Prostate gland (tissue), 2 donors: ENCODE results near the gene IP6K1. TPM values are rescaled to one million over a fixed set of nuclear protein-coding genes. Genes with fewer than 3 reads are reported as not detected.

ENCODE experiments used
- DNase-seq: peaks from one replicate; pipeline ENCODE4 v3.0.0-alpha.2; 2019; ENCODE audit warnings: low spot score
- H3K27ac ChIP-seq, 2 donors: fragments of 200-600 bp; sonication (generic); 2 replicates each; pipeline ENCODE4 v1.5.1; 2017 to 2019
- H3K27me3 ChIP-seq: fragments of 200-600 bp; sonication (generic); replicated peaks from 2 replicates; pipeline ENCODE4 v1.5.1; 2019; ENCODE audit not compliant: insufficient read depth
- H3K36me3 ChIP-seq, 2 donors: fragments of 200-600 bp; sonication (generic); 1 replicate in 1 of 2; 2 replicates in 1 of 2; pipeline versions ENCODE4 v1.5.1 to v1.8.1; 2017 to 2019
- H3K4me1 ChIP-seq: fragments of 200-600 bp; sonication (generic); replicated peaks from 2 replicates; pipeline ENCODE4 v1.5.1; 2019
- H3K4me3 ChIP-seq, 2 donors: fragments of 200-600 bp; sonication (generic); 2 replicates each; pipeline ENCODE4 v1.5.1; 2017 to 2019
- H3K9me3 ChIP-seq: fragments of 200-600 bp; sonication (generic); 2 replicates; pipeline ENCODE4 v1.5.1; 2017
- POLR2A ChIP-seq: fragments of 450-650 bp; IDR thresholded peaks from one replicate; pipeline ENCODE4 v1.6.1; 2016; ENCODE audit warnings: antibody characterized with exemption, mild to moderate bottlenecking
- POLR2AphosphoS5 ChIP-seq: sonication (generic); formaldehyde crosslinking; IDR thresholded peaks from one replicate; pipeline ENCODE4 v1.6.1; 2017; ENCODE audit warnings: antibody characterized with exemption
- WGBS: methylation state at CpG from one replicate; pipeline ENCODE4 v1.1.5; 2018; 5-methylcytosine and 5-hydroxymethylcytosine counted together
- intact Hi-C: fragments of 100-400 bp; cut with DNase I; formaldehyde crosslinking; loops from one replicate; pipeline ENCODE4 v1.14.2; 2022
- total RNA-seq, 2 donors: library from RNA; depleted of rRNA; stranded (reverse); fragments of >200 nt; gene quantifications; one replicate each; pipeline ENCODE4 v1.1.0, GENCODE V29; 2016
- TF ChIP-seq, protein P1 (sequence below), 4 experiments: fragments of 200-600 bp in 2 of 4; fragments of 450-650 bp in 2 of 4; sonication (generic) in 2 of 4; IDR thresholded peaks; 1 replicate in 3 of 4; 2 replicates in 1 of 4; pipeline ENCODE4 v1.5.1; 2016 to 2019; ENCODE audit warnings: antibody characterized with exemption in 4 of 4, mild to moderate bottlenecking in 2 of 4, moderate library complexity in 2 of 4

The IP6K1 gene
- total RNA-seq, 2 donors from 2014 or later = 46.5 to 119 TPM

DNA sequence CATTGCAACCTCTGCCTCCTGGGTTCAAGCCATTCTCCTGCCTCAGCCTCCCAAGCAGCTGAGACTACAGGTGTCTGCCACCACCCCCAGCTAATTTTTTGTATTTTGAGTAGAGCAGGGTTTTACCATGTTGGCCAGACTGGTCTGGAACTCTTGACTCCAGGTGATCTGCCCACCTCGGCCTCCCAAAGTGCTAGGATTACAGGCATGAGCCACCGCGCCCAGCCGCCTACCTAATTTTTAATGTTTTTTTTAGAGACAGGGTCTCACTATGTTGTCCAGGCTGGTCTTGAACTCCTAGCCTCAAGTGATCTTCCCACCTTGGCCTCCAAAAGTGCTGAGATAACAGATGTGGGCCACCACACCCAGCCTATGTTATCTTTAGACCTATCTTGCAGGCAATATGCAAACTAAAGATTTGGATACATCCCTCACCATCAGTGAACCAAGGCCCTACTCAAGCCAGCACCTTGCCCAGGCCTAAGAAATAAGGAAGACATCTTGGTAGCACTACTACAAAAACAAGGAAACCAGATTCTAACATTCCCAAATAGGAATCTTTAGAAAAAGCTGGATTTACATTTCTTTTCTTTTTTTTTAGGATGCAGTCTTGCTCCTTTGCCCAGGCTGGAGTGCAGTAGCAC is 56.3 kb downstream of the IP6K1 start:
- 99% methylated on average over 4 of the region's 4 CpGs for WGBS
- intact Hi-C loops = no loop called here
- no peak overlapping the region for H3K27ac ChIP-seq
- no peaks in the 10 kb centered on the region for H3K9me3 ChIP-seq
- no peak for DNase-seq
- TF ChIP-seq, protein P1, sequence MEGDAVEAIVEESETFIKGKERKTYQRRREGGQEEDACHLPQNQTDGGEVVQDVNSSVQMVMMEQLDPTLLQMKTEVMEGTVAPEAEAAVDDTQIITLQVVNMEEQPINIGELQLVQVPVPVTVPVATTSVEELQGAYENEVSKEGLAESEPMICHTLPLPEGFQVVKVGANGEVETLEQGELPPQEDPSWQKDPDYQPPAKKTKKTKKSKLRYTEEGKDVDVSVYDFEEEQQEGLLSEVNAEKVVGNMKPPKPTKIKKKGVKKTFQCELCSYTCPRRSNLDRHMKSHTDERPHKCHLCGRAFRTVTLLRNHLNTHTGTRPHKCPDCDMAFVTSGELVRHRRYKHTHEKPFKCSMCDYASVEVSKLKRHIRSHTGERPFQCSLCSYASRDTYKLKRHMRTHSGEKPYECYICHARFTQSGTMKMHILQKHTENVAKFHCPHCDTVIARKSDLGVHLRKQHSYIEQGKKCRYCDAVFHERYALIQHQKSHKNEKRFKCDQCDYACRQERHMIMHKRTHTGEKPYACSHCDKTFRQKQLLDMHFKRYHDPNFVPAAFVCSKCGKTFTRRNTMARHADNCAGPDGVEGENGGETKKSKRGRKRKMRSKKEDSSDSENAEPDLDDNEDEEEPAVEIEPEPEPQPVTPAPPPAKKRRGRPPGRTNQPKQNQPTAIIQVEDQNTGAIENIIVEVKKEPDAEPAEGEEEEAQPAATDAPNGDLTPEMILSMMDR (IDR thresholded peaks at IDR 0.05) = no peak
- TF ChIP-seq POLR2AphosphoS5 = no peak
- no peak for TF ChIP-seq POLR2A
- no peaks in the 10 kb centered on the region for H3K4me1 ChIP-seq
- peaks cover 0 to 16% of the 10 kb centered on the region in 2 donors for H3K36me3 ChIP-seq
- H3K27me3 ChIP-seq = no peaks in the 10 kb centered on the region
- no peak overlapping the region for H3K4me3 ChIP-seq

DNA sequence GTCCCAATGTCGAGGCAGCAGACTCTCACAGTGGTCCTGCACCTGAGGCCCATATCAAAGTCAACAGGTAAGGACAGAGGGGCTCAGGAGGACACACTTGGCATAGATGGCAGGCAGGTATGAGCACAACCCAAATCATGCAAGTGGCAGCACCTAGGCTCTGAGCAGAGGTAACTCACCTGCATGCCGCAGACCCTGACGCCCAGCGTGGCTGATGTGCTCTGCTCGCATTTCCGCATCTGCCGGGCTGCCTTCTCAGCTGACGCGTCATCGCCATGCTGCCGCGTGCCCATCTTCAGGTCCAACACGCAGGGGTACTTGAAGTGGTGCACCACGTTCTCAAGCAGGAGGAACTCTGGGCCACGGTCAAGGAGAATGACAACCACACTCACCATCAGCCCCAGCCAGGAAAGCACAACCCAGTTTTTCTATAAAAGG is 58.4 kb downstream of the IP6K1 start:
- H3K4me1 ChIP-seq = peaks cover 8% of the 10 kb centered on the region
- no peak for DNase-seq
- H3K36me3 ChIP-seq = peaks cover 0 to 16% of the 10 kb centered on the region in 2 donors
- H3K4me3 ChIP-seq = no peak overlapping the region
- no peak for TF ChIP-seq POLR2AphosphoS5
- WGBS = 94% methylated on average over 15 of the region's 15 CpGs
- intact Hi-C loops = no loop called here
- no peak overlapping the region for H3K27ac ChIP-seq
- no peaks in the 10 kb centered on the region for H3K27me3 ChIP-seq
- H3K9me3 ChIP-seq = no peaks in the 10 kb centered on the region

DNA sequence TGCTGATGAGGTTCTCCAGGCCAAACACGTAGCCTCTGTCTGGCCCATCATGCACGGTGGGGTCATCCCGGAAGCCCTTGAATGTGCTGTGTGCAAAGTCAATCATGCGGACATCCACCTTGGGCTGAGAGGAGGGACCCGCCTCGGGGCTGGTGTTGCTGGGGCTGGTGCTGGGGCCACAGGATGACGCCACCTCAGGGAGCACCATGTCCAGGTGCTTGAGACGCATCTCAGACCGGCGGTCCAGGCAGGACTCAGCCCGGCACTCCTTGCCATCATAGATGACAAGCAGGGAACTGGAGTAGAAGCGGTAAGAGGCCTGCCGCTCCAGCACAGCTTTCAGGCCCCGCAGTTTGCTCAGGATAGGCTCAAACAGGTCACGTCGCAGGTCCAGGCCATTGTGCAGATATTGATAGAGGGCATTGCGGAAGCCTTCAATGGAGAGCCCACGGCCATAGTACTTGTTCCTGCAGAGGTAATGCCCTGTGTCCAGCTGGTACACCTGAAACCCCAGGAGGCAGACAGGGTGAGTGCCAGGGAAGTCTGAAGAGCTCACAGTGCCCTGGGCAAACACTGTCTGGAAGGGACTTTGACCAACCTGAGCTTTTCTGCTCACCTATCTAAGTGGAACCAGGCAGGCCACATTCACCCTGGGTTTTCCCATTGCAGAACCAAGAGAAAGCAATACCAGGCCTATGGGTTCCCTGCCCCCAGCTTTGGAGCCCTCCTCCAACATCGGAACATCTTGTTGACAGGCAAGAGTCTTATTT is 59.0 kb downstream of the IP6K1 start:
- Histone ChIP-seq H3K4me3 (no peak overlapping the region), H3K36me3 (peaks cover 0 to 16% of the 10 kb centered on the region in 2 donors), H3K4me1 (peaks cover 11% of the 10 kb centered on the region), H3K27ac (no peak overlapping the region), H3K27me3 (no peaks in the 10 kb centered on the region), H3K9me3 (no peaks in the 10 kb centered on the region)
- no peak for DNase-seq
- intact Hi-C loops = no loop called here
- WGBS = 93% methylated on average over 13 of the region's 19 CpGs
- no peak for TF ChIP-seq POLR2A
- TF ChIP-seq, protein P1 (IDR thresholded peaks at IDR 0.05) = no peak

DNA sequence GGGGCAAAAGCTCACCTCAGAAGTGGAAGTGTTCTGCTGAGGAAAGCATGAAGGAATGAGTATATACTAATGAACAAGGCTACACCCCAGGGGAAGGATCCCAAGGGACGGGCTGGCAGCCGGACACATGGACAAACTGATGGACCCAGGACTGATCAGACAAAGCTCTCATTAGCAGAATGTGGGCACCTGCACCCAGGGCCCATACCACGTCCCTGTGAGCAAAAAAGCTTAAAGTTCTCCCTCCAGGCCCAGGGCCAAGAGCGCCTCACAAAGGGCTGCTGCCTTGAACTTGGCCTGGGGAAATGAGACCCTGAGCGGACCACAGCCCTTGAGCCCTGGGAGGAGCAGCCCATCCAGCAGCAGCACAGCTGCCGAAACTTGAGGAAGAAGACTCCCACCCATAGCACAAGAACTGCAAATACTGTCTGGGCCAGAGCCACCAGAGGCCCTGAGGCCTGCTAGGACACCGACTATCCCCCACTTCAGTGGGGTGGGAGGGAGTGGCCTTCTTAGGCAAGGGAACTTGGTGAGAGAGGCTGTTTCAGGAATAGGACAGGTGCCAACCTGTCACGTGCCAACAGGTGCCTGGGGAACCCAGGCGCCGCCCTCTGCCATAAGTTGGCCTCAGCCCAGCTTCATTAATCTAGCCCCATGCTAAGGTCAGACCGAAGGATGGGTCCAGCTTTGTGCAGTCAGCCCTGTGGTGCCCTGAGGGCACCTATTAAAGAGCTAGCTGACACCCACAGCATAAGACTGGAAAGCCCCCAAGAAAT is 60.2 kb downstream of the IP6K1 start:
- H3K27me3 ChIP-seq = no peaks in the 10 kb centered on the region
- H3K9me3 ChIP-seq = no peaks in the 10 kb centered on the region
- H3K27ac ChIP-seq = no peak overlapping the region
- DNase-seq = no peak
- H3K4me1 ChIP-seq = peaks cover 14% of the 10 kb centered on the region
- WGBS = 86% methylated on average over 11 of the region's 11 CpGs
- peaks cover 0 to 18% of the 10 kb centered on the region in 2 donors for H3K36me3 ChIP-seq
- TF ChIP-seq, protein P1 (IDR thresholded peaks at IDR 0.05) = no peak
- TF ChIP-seq POLR2AphosphoS5 (no peak), POLR2A (no peak)
- intact Hi-C loops = no loop called here
- no peak overlapping the region for H3K4me3 ChIP-seq

DNA sequence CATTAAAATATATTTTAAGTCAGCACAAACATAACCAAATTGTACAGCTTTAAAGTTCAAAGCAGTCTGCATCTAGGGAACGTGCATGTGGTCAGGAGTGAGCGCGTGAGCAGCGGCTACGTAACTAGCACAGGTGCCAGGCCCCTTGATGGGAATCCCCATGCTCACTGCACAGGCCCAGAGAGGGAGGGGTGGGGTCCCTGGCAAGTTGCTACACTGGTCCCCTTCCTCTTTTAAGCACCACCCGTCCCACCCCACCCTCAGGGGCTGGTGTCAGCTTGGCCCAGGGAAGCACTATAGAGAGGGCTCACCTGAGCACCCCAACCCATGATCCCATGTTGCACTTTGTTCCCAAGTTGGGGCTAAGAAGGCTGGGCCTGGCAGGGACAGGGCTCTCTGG is 61.8 kb downstream of the IP6K1 start:
- intact Hi-C loops = loop anchor here (5.0 kb wide), 1 partner anchor 63 kb away; the partner anchor contains the start of gene IP6K1
- H3K27me3 ChIP-seq = no peaks in the 10 kb centered on the region
- H3K4me3 ChIP-seq = peak overlapping the region; percentile 92 to 96
- H3K9me3 ChIP-seq = no peaks in the 10 kb centered on the region
- TF ChIP-seq POLR2A (no peak), POLR2AphosphoS5 (no peak)
- TF ChIP-seq, protein P1 (IDR thresholded peaks at IDR 0.05) = no peak
- peak overlapping the region; percentile 97 to 98 for H3K27ac ChIP-seq
- peaks cover 0 to 18% of the 10 kb centered on the region in 2 donors for H3K36me3 ChIP-seq
- DNase-seq = no peak
- H3K4me1 ChIP-seq = peaks cover 14% of the 10 kb centered on the region
- 20% methylated on average over 6 of the region's 6 CpGs for WGBS
